SK-N-MC (cell line): ENCODE data around the gene XPO6.

Source experiments
- EZH2 ChIP-seq: fragments of 200-600 bp; sonication (generic); IDR thresholded peaks from one replicate; pipeline ENCODE4 v1.6.1; 2017; ENCODE audit warnings: antibody characterized with exemption
- FOXP2 ChIP-seq: optimal IDR thresholded peaks from 2 replicates; pipeline ENCODE3; 2011; ENCODE audit warnings: mild to moderate bottlenecking, moderate library complexity; ENCODE audit not compliant: insufficient read depth; ENCODE audit errors: extremely low read length, control extremely low read depth
- POLR2AphosphoS5 ChIP-seq: IDR thresholded peaks from 2 replicates; pipeline ENCODE4 v1.6.1; 2012; ENCODE audit warnings: mild to moderate bottlenecking, low read depth, low read length, borderline replicate concordance

GRCh38 chr16:28171816-28172215 is 39.9 kb downstream of the XPO6 start:
- TF ChIP-seq POLR2AphosphoS5 (no peak), EZH2 (no peak), FOXP2 (no peak)
